OCI-LY1 (cell line): Measurements from ENCODE around the gene ADGRL2.

Experiments
- CTCF ChIP-seq: fragments of 200-600 bp; sonication (generic), shearing (Covaris generic); IDR thresholded peaks from 2 replicates; pipeline ENCODE4 v1.5.1; 2017; ENCODE audit warnings: mild to moderate bottlenecking, antibody characterized with exemption, low read length, moderate library complexity, mixed read lengths
- EZH2 ChIP-seq: fragments of 200-600 bp; sonication (generic), shearing (Covaris generic); IDR thresholded peaks from 2 replicates; pipeline ENCODE4 v1.8.0; 2017; ENCODE audit warnings: borderline replicate concordance, mixed run types, mild to moderate bottlenecking, antibody characterized with exemption, low read length, moderate library complexity, mixed read lengths

- TF ChIP-seq CTCF = no peak
- TF ChIP-seq EZH2 = no peak
Measured at GRCh38 chr1:81840805-81841204, 40.1 kb downstream of the ADGRL2 start.
